GM12878 (cell line): ENCODE data around the gene PCDHGC4. TPM values are rescaled to one million over a fixed set of nuclear protein-coding genes. Genes with fewer than 3 reads are reported as not detected.

Experiments used
- BCL11A ChIP-seq: IDR thresholded peaks from 2 replicates; pipeline ENCODE4 v1.6.1; 2011; ENCODE audit warnings: low read depth, low read length
- CREM ChIP-seq: IDR thresholded peaks from 2 replicates; pipeline ENCODE4 v1.6.1; 2014; ENCODE audit warnings: antibody characterized with exemption, low read depth
- EED ChIP-seq: sonication (generic); IDR thresholded peaks from 2 replicates; pipeline ENCODE4 v1.6.1; 2016; ENCODE audit warnings: antibody characterized with exemption, low read depth
- ELK1 ChIP-seq: IDR thresholded peaks from 2 replicates; pipeline ENCODE4 v1.6.1; 2012; ENCODE audit warnings: low read depth, low read length, improper control_type of control experiment
- HSF1 ChIP-seq: fragments of 150-350 bp; IDR thresholded peaks from 2 replicates; pipeline ENCODE4 v1.6.1; 2014; ENCODE audit warnings: mild to moderate bottlenecking, low read depth, low read length
- IRF3 ChIP-seq: fragments of 450-650 bp; IDR thresholded peaks from 2 replicates; pipeline ENCODE4 v1.6.1; 2014; ENCODE audit warnings: mild to moderate bottlenecking
- JUND ChIP-seq: IDR thresholded peaks from 2 replicates; pipeline ENCODE4 v1.6.1; 2012; ENCODE audit warnings: low read depth, mild to moderate bottlenecking, low read length, improper control_type of control experiment, moderate library complexity
- LARP7 ChIP-seq: fragments of 450-650 bp; IDR thresholded peaks from 2 replicates; pipeline ENCODE4 v1.6.1; 2017; ENCODE audit warnings: mild to moderate bottlenecking
- MEF2A ChIP-seq: IDR thresholded peaks from 2 replicates; pipeline ENCODE4 v1.6.1; 2011; ENCODE audit warnings: low read depth, mild to moderate bottlenecking, low read length, moderate library complexity; ENCODE audit not compliant: insufficient read depth
- MLLT1 ChIP-seq: fragments of 450-650 bp; IDR thresholded peaks from 2 replicates; pipeline ENCODE4 v1.6.1; 2016; ENCODE audit warnings: mild to moderate bottlenecking
- NR2C1 ChIP-seq: fragments of 450-650 bp; IDR thresholded peaks from 2 replicates; pipeline ENCODE4 v1.6.1; 2017; ENCODE audit warnings: antibody characterized with exemption, mild to moderate bottlenecking, moderate library complexity
- PKNOX1 ChIP-seq: fragments of 450-650 bp; IDR thresholded peaks from 2 replicates; pipeline ENCODE4 v1.6.1; 2016; ENCODE audit warnings: mild to moderate bottlenecking
- POU2F2 ChIP-seq: IDR thresholded peaks from 3 replicates; pipeline ENCODE4 v1.6.1; 2011; ENCODE audit warnings: low read depth, mild to moderate bottlenecking, low read length, borderline replicate concordance
- RAD51 ChIP-seq: fragments of 450-650 bp; IDR thresholded peaks from 2 replicates; pipeline ENCODE4 v1.6.1; 2016; ENCODE audit warnings: moderate library complexity, mild to moderate bottlenecking, inconsistent platforms
- RB1 ChIP-seq: fragments of 450-650 bp; formaldehyde crosslinking; IDR thresholded peaks from 2 replicates; pipeline ENCODE4 v1.6.1; 2017; ENCODE audit warnings: mild to moderate bottlenecking, borderline replicate concordance
- RELB ChIP-seq: fragments of 450-650 bp; IDR thresholded peaks from 2 replicates; pipeline ENCODE4 v1.6.1; 2017; ENCODE audit warnings: low read depth, mild to moderate bottlenecking, moderate library complexity
- SMAD1 ChIP-seq: fragments of 450-650 bp; IDR thresholded peaks from 2 replicates; pipeline ENCODE4 v1.6.1; 2018; ENCODE audit warnings: mild to moderate bottlenecking, low read depth; ENCODE audit not compliant: partially characterized antibody
- TCF12 ChIP-seq: IDR thresholded peaks from 2 replicates; pipeline ENCODE4 v1.6.1; 2011; ENCODE audit warnings: low read depth, mild to moderate bottlenecking, low read length
- USF2 ChIP-seq: IDR thresholded peaks from 2 replicates; pipeline ENCODE4 v1.6.1; 2011; ENCODE audit warnings: low read depth, low read length, improper control_type of control experiment, borderline replicate concordance
- polyA plus RNA-seq, 11 experiments: library from polyadenylated mRNA; depleted of rRNA in 4 of 11; unstranded in 6 of 11; stranded (reverse) in 5 of 11; fragments of >200 nt; fragmentation: Nextera tagmentation in 4 of 11; fragmentation: Illumina TruSeq in 1 of 11; extraction: Ambion mirVana in 4 of 11; extraction: Trizol in 1 of 11; gene quantifications; 1 replicate in 1 of 11; 2 replicates in 10 of 11; pipeline versions ENCODE4 v1.2.1 to v1.2.3, GENCODE V29; 2011 to 2016; ENCODE audit warnings: inconsistent platforms in 2 of 11, missing spikeins in 2 of 11, low read depth in 1 of 11
- total RNA-seq, 4 experiments: library from RNA; depleted of rRNA in 3 of 4; stranded (reverse); fragments of >200 nt in 3 of 4; fragmentation: Illumina TruSeq in 1 of 4; extraction: Trizol in 1 of 4; gene quantifications; 2 replicates each; pipeline versions ENCODE4 v1.2.1 to v1.2.3, GENCODE V29; 2013 to 2021

PCDHGC4 gene
- total and polyA plus RNA-seq, 10 of the 15 experiments (the other 5 are each of a cell fraction or from before 2014, with no cell fraction given), result 0.04 to 1.2 (median 0.52) TPM

- TF ChIP-seq RELB (peak; percentile 52; the same call in 1 of the 2 replicates), JUND (no peak), MLLT1 (peak; percentile 40; the same call in 1 of the 2 replicates), ELK1 (no peak), EED (peak; percentile 89), TCF12 (peak; percentile 67; the same call in 1 of the 2 replicates), CREM (no peak; the same call in 1 of the 2 replicates), HSF1 (no peak), NR2C1 (no peak), LARP7 (peak; percentile 52; the same call in 1 of the 2 replicates), USF2 (no peak), RAD51 (no peak), IRF3 (no peak), PKNOX1 (peak; percentile 32; the same call in 1 of the 2 replicates), RB1 (peak; percentile 63; the same call in 1 of the 2 replicates), POU2F2 (peak; percentile 34; the same call in 1 of the 3 replicates), BCL11A (0 out of 2 replicates have a peak, but pooled peaks have one; percentile 34), SMAD1 (no peak), MEF2A (0 out of 2 replicates have a peak, but pooled peaks have one; percentile 34)
These were observed 40.1 kb downstream of the PCDHGC4 start (continued) for GRCh38 chr5:141524604-141525597.
